Hepatocyte (in vitro differentiated cells): ENCODE results near the gene LYG1.

Experiments used
- EZH2 ChIP-seq: fragments of 200-600 bp; sonication (generic); IDR thresholded peaks from 2 replicates; pipeline ENCODE4 v1.6.1; 2016; ENCODE audit warnings: antibody characterized with exemption, mild to moderate bottlenecking, borderline replicate concordance
- EZH2phosphoT487 ChIP-seq: fragments of 200-600 bp; sonication (generic); IDR thresholded peaks from one replicate; pipeline ENCODE4 v1.6.1; 2018; ENCODE audit warnings: antibody characterized with exemption, mild to moderate bottlenecking, low read depth, moderate library complexity; ENCODE audit not compliant: unreplicated experiment, severe bottlenecking
- TF ChIP-seq, protein P1 (sequence below): fragments of 200-600 bp; sonication (generic); IDR thresholded peaks from 2 replicates; pipeline ENCODE4 v1.5.1; 2016; ENCODE audit warnings: antibody characterized with exemption, mild to moderate bottlenecking; ENCODE audit not compliant: poor library complexity

DNA sequence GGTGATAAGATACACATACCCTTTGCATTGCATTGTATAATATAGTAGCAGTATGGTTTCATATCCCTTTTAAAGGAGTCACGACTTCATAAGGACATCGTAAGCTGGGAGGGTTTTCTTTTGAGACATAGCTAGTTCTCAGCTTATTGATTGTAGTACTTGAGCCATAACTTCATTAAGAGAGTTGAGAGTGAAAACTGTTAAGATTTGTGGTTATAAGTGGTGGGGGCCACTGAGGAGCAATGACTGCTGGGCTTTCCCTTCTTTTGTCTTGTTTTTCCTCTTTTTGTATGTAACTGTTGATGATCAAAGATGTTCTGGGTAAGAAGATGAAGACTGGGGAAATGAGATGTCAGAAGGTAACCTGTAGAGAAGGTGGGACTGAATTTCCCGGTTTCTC is 47.2 kb upstream of the LYG1 start:
- TF ChIP-seq, protein P1, sequence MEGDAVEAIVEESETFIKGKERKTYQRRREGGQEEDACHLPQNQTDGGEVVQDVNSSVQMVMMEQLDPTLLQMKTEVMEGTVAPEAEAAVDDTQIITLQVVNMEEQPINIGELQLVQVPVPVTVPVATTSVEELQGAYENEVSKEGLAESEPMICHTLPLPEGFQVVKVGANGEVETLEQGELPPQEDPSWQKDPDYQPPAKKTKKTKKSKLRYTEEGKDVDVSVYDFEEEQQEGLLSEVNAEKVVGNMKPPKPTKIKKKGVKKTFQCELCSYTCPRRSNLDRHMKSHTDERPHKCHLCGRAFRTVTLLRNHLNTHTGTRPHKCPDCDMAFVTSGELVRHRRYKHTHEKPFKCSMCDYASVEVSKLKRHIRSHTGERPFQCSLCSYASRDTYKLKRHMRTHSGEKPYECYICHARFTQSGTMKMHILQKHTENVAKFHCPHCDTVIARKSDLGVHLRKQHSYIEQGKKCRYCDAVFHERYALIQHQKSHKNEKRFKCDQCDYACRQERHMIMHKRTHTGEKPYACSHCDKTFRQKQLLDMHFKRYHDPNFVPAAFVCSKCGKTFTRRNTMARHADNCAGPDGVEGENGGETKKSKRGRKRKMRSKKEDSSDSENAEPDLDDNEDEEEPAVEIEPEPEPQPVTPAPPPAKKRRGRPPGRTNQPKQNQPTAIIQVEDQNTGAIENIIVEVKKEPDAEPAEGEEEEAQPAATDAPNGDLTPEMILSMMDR = no peak
- no peak for TF ChIP-seq EZH2
- no peak for TF ChIP-seq EZH2phosphoT487
